Liver (tissue), 9 donors: Measurements from ENCODE around the gene RNF4. TPM values are rescaled to one million over a fixed set of nuclear protein-coding genes. Genes with fewer than 3 reads are reported as not detected.
"Not testable (repeated sequence)": the region's sequence is repeated elsewhere in the genome, so short reads cannot be mapped to it uniquely, and the experiment has no call there.

ENCODE experiments used
- DNase-seq: peaks from one replicate; pipeline ENCODE4 v3.0.0-alpha.2; 2017; ENCODE audit warnings: low spot score
- H3K27ac ChIP-seq, 2 donors: one replicate each; pipeline ENCODE4 v1.7.0; 2013; ENCODE audit warnings: inconsistent platforms in 2 of 2, low read length in 2 of 2, control low read depth in 1 of 2, low read depth in 1 of 2, mild to moderate bottlenecking in 1 of 2
- H3K27me3 ChIP-seq, 4 donors: one replicate each; pipeline versions ENCODE4 v1.6.1 to v1.7.0; 2013; ENCODE audit warnings: low read length in 3 of 4, inconsistent platforms in 1 of 4, mild to moderate bottlenecking in 1 of 4, moderate library complexity in 1 of 4; ENCODE audit not compliant: control insufficient read depth in 4 of 4, insufficient read depth in 4 of 4
- H3K36me3 ChIP-seq, 4 donors: one replicate each; pipeline versions ENCODE4 v1.6.1 to v1.7.0; 2013; ENCODE audit warnings: low read length in 3 of 4, mild to moderate bottlenecking in 3 of 4, low read depth in 1 of 4, moderate library complexity in 1 of 4; ENCODE audit not compliant: control insufficient read depth in 4 of 4, insufficient read depth in 3 of 4
- H3K4me1 ChIP-seq, 4 donors: one replicate each; pipeline versions ENCODE4 v1.6.1 to v1.7.0; 2013; ENCODE audit warnings: low read length in 3 of 4, mild to moderate bottlenecking in 3 of 4, moderate library complexity in 1 of 4; ENCODE audit not compliant: control insufficient read depth in 4 of 4, insufficient read depth in 4 of 4
- H3K4me3 ChIP-seq, 3 donors: one replicate each; pipeline versions ENCODE4 v1.6.1 to v1.7.0; 2013; ENCODE audit warnings: low read length in 3 of 3, control low read depth in 1 of 3, low read depth in 1 of 3, mild to moderate bottlenecking in 1 of 3
- H3K9ac ChIP-seq, 2 donors: one replicate each; pipeline ENCODE4 v1.7.0; 2013; ENCODE audit warnings: low read length in 2 of 2, mild to moderate bottlenecking in 2 of 2, moderate library complexity in 2 of 2, control low read depth in 1 of 2, low read depth in 1 of 2
- H3K9me3 ChIP-seq, 4 donors: one replicate each; pipeline versions ENCODE4 v1.6.1 to v1.7.0; 2013; ENCODE audit warnings: low read length in 3 of 4; ENCODE audit not compliant: control insufficient read depth in 4 of 4
- ATF3 ChIP-seq: IDR thresholded peaks from 2 replicates; pipeline ENCODE4 v1.6.1; 2016; ENCODE audit warnings: antibody characterized with exemption
- CTCF ChIP-seq: fragments of 150-350 bp; IDR thresholded peaks from 2 replicates; pipeline ENCODE4 v1.5.1; 2017; ENCODE audit warnings: improper control_type of control experiment, low read depth, low read length; ENCODE audit not compliant: missing input control
- EGR1 ChIP-seq, 2 donors: IDR thresholded peaks; 2 replicates each; pipeline ENCODE4 v1.6.1; 2016 to 2018; ENCODE audit warnings: antibody characterized with exemption in 2 of 2, low read depth in 2 of 2
- FOXA1 ChIP-seq: IDR thresholded peaks from 2 replicates; pipeline ENCODE4 v1.6.1; 2016; ENCODE audit warnings: antibody characterized with exemption
- FOXA2 ChIP-seq: IDR thresholded peaks from 2 replicates; pipeline ENCODE4 v1.6.1; 2016; ENCODE audit warnings: antibody characterized with exemption
- GABPA ChIP-seq, 2 donors: IDR thresholded peaks in 1 of 2; conservative IDR thresholded peaks in 1 of 2; 2 replicates each; pipeline ENCODE4 v1.6.1; 2016; ENCODE audit warnings: antibody characterized with exemption in 2 of 2, mild to moderate bottlenecking in 1 of 2, moderate library complexity in 1 of 2
- HNF4A ChIP-seq, 2 donors: conservative IDR thresholded peaks; 2 replicates each; pipeline ENCODE4 v1.6.1; 2016; ENCODE audit warnings: antibody characterized with exemption in 2 of 2, mild to moderate bottlenecking in 2 of 2
- HNF4G ChIP-seq: IDR thresholded peaks from 2 replicates; pipeline ENCODE4 v1.6.1; 2016; ENCODE audit warnings: antibody characterized with exemption
- JUND ChIP-seq, 2 donors: IDR thresholded peaks; 2 replicates each; pipeline ENCODE4 v1.6.1; 2016; ENCODE audit warnings: antibody characterized with exemption in 2 of 2
- MAX ChIP-seq: IDR thresholded peaks from 2 replicates; pipeline ENCODE4 v1.6.1; 2016; ENCODE audit warnings: antibody characterized with exemption
- RAD21 ChIP-seq, 2 donors: IDR thresholded peaks; 2 replicates each; pipeline ENCODE4 v1.6.1; 2016; ENCODE audit warnings: antibody characterized with exemption in 2 of 2, mild to moderate bottlenecking in 2 of 2
- RXRA ChIP-seq, 2 donors: IDR thresholded peaks; 2 replicates each; pipeline ENCODE4 v1.6.1; 2017 to 2018; ENCODE audit warnings: antibody characterized with exemption in 2 of 2, mild to moderate bottlenecking in 1 of 2
- SP1 ChIP-seq: IDR thresholded peaks from 2 replicates; pipeline ENCODE4 v1.6.1; 2018; ENCODE audit warnings: antibody characterized with exemption, mild to moderate bottlenecking
- TAF1 ChIP-seq: conservative IDR thresholded peaks from 2 replicates; pipeline ENCODE4 v1.6.1; 2016; ENCODE audit warnings: antibody characterized with exemption, mild to moderate bottlenecking
- YY1 ChIP-seq: IDR thresholded peaks from 2 replicates; pipeline ENCODE4 v1.6.1; 2016; ENCODE audit warnings: antibody characterized with exemption, mild to moderate bottlenecking
- WGBS: extraction: QIAGEN DNeasy Blood & Tissue Kit; methylation state at CpG from one replicate; pipeline ENCODE4 v1.1.7; 2013; 5-methylcytosine and 5-hydroxymethylcytosine counted together
- polyA plus RNA-seq, 2 donors: library from polyadenylated mRNA; stranded (reverse) in 1 of 2; unstranded in 1 of 2; fragments of 200-250 nt in 1 of 2; fragments of >200 nt in 1 of 2; fragmentation: Nextera tagmentation in 1 of 2; extraction: Ambion mirVana in 1 of 2; gene quantifications; one replicate each; pipeline versions ENCODE4 v1.2.1 to v1.2.3, GENCODE V29; 2013 to 2015
- total RNA-seq, 2 donors: library from RNA; depleted of rRNA; stranded (reverse); fragments of >200 nt; gene quantifications; one replicate each; pipeline ENCODE4 v1.2.3, GENCODE V29; 2014
- TF ChIP-seq, protein P1 (sequence below): IDR thresholded peaks from 2 replicates; pipeline ENCODE4 v1.6.1; 2016; ENCODE audit warnings: antibody characterized with exemption
- TF ChIP-seq, protein P2 (sequence below): IDR thresholded peaks from 2 replicates; pipeline ENCODE4 v1.6.1; 2016; ENCODE audit warnings: antibody characterized with exemption, mild to moderate bottlenecking
- donor health status: healthy.
- donor health status: healthy.
- donor health status: healthy.
- donor health status: healthy.
- donor health status: healthy.

RNF4 gene
- total and polyA plus RNA-seq, 4 donors, result 13.0 to 31.0 (median 17.2) TPM

GRCh38 chr4:2545321-2546013 is 76.6 kb downstream of the RNF4 start (continued):
- TF ChIP-seq ATF3 (no peak), TAF1 (no peak)

GRCh38 chr4:2546286-2546823 is 77.4 kb downstream of the RNF4 start:
- DNase-seq, result no peak
- Histone ChIP-seq H3K36me3 (peaks cover 0 to 2% (median 0%) of the 10 kb centered on the region in 4 donors), H3K4me1 (peaks cover 2 to 5% (median 4%) of the 10 kb centered on the region in 4 donors), H3K9me3 (no peaks in the 10 kb centered on the region), H3K27ac (no peak overlapping the region), H3K9ac (no peak overlapping the region), H3K4me3 (no peak overlapping the region), H3K27me3 (no peaks in the 10 kb centered on the region)
- TF ChIP-seq GABPA (IDR thresholded peaks at IDR 0.05 in 1 of 2, conservative IDR thresholded peaks at IDR 0.05 in 1 of 2) (no peak), EGR1 (IDR thresholded peaks at IDR 0.05; ENCODE audit: low read depth in 2 of 2) (no peak), JUND (IDR thresholded peaks at IDR 0.05) (no peak), HNF4G (no peak), TAF1 (no peak), HNF4A (conservative IDR thresholded peaks at IDR 0.05) (no peak), FOXA2 (no peak), CTCF (no peak), MAX (no peak), SP1 (no peak), RXRA (IDR thresholded peaks at IDR 0.05) (no peak), RAD21 (IDR thresholded peaks at IDR 0.05) (no peak), YY1 (no peak), FOXA1 (no peak)
- TF ChIP-seq, protein P1, sequence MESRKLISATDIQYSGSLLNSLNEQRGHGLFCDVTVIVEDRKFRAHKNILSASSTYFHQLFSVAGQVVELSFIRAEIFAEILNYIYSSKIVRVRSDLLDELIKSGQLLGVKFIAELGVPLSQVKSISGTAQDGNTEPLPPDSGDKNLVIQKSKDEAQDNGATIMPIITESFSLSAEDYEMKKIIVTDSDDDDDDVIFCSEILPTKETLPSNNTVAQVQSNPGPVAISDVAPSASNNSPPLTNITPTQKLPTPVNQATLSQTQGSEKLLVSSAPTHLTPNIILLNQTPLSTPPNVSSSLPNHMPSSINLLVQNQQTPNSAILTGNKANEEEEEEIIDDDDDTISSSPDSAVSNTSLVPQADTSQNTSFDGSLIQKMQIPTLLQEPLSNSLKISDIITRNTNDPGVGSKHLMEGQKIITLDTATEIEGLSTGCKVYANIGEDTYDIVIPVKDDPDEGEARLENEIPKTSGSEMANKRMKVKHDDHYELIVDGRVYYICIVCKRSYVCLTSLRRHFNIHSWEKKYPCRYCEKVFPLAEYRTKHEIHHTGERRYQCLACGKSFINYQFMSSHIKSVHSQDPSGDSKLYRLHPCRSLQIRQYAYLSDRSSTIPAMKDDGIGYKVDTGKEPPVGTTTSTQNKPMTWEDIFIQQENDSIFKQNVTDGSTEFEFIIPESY, result no peak
- TF ChIP-seq, protein P2, sequence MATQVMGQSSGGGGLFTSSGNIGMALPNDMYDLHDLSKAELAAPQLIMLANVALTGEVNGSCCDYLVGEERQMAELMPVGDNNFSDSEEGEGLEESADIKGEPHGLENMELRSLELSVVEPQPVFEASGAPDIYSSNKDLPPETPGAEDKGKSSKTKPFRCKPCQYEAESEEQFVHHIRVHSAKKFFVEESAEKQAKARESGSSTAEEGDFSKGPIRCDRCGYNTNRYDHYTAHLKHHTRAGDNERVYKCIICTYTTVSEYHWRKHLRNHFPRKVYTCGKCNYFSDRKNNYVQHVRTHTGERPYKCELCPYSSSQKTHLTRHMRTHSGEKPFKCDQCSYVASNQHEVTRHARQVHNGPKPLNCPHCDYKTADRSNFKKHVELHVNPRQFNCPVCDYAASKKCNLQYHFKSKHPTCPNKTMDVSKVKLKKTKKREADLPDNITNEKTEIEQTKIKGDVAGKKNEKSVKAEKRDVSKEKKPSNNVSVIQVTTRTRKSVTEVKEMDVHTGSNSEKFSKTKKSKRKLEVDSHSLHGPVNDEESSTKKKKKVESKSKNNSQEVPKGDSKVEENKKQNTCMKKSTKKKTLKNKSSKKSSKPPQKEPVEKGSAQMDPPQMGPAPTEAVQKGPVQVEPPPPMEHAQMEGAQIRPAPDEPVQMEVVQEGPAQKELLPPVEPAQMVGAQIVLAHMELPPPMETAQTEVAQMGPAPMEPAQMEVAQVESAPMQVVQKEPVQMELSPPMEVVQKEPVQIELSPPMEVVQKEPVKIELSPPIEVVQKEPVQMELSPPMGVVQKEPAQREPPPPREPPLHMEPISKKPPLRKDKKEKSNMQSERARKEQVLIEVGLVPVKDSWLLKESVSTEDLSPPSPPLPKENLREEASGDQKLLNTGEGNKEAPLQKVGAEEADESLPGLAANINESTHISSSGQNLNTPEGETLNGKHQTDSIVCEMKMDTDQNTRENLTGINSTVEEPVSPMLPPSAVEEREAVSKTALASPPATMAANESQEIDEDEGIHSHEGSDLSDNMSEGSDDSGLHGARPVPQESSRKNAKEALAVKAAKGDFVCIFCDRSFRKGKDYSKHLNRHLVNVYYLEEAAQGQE, result no peak

GRCh38 chr4:2546961-2547691 is 78.2 kb downstream of the RNF4 start:
- H3K27me3 ChIP-seq, H3K4me1 ChIP-seq, H3K9ac ChIP-seq, DNase-seq, H3K4me3 ChIP-seq, H3K36me3 ChIP-seq, H3K27ac ChIP-seq, H3K9me3 ChIP-seq: not testable (repeated sequence)
- 98% methylated on average over 16 of the region's 16 CpGs for WGBS
